HL-60 (cell line): ENCODE data around the gene C1orf226.

Experiments used
- DNase-seq, 2 experiments: peaks; one replicate each; pipeline ENCODE4 v3.0.0-alpha.2; 2010 to 2020; ENCODE audit warnings: low read depth in 1 of 2, low spot score in 1 of 2
- H3K27ac ChIP-seq: fragments of 250-450 bp; sonication (Bioruptor Pico); replicated peaks from 2 replicates; pipeline ENCODE4 v1.5.1; 2020; ENCODE audit warnings: mild to moderate bottlenecking, moderate library complexity
- H3K27me3 ChIP-seq: fragments of 250-450 bp; sonication (Bioruptor Pico); 2 replicates; pipeline ENCODE4 v1.5.1; 2021; ENCODE audit warnings: mild to moderate bottlenecking, moderate library complexity; ENCODE audit not compliant: insufficient read depth, poor library complexity, severe bottlenecking
- H3K4me3 ChIP-seq: replicated peaks from 2 replicates; pipeline ENCODE4 v1.5.1; 2011; ENCODE audit warnings: mild to moderate bottlenecking, control low read depth, low read length; ENCODE audit not compliant: insufficient read depth
- CTCF ChIP-seq: IDR thresholded peaks from one replicate; pipeline ENCODE4 v1.5.1; 2011; ENCODE audit warnings: low read length, control low read depth, inconsistent platforms; ENCODE audit not compliant: insufficient read depth
- GABPA ChIP-seq: IDR thresholded peaks from 2 replicates; pipeline ENCODE4 v1.6.1; 2012; ENCODE audit warnings: low read depth
- POLR2AphosphoS5 ChIP-seq: IDR thresholded peaks from 2 replicates; pipeline ENCODE4 v1.6.1; 2012; ENCODE audit warnings: low read depth
- REST ChIP-seq: IDR thresholded peaks from 2 replicates; pipeline ENCODE4 v1.6.1; 2012; ENCODE audit warnings: low read depth; ENCODE audit not compliant: insufficient replicate concordance
- SPI1 ChIP-seq: IDR thresholded peaks from 2 replicates; pipeline ENCODE4 v1.6.1; 2012; ENCODE audit warnings: low read depth, mild to moderate bottlenecking, borderline replicate concordance

Gene C1orf226

GRCh38 chr1:162367073-162367472, 14.5 kb upstream of the C1orf226 start:
- no peak for TF ChIP-seq REST
- no peak for DNase-seq
- H3K27me3 ChIP-seq = peaks cover 3% of the 10 kb centered on the region
- no peak overlapping the region for H3K27ac ChIP-seq
- no peak overlapping the region for H3K4me3 ChIP-seq

GRCh38 chr1:162367772-162368171, 13.8 kb upstream of the C1orf226 start:
- no peak overlapping the region for H3K4me3 ChIP-seq
- no peak for DNase-seq
- TF ChIP-seq CTCF (no peak), SPI1 (no peak), POLR2AphosphoS5 (no peak), REST (no peak), GABPA (no peak)
- H3K27ac ChIP-seq = no peak overlapping the region
- H3K27me3 ChIP-seq = no peaks in the 10 kb centered on the region

GRCh38 chr1:162368451-162368850, 13.1 kb upstream of the C1orf226 start:
- TF ChIP-seq POLR2AphosphoS5 (no peak), GABPA (no peak), REST (no peak), CTCF (no peak), SPI1 (no peak)
- no peak overlapping the region for H3K27ac ChIP-seq
- no peak for DNase-seq
- H3K4me3 ChIP-seq = no peak overlapping the region
- no peaks in the 10 kb centered on the region for H3K27me3 ChIP-seq

GRCh38 chr1:162369571-162369970, 12.0 kb upstream of the C1orf226 start:
- H3K4me3 ChIP-seq = no peak overlapping the region
- TF ChIP-seq SPI1 (no peak), REST (no peak), CTCF (no peak), GABPA (no peak), POLR2AphosphoS5 (no peak)
- no peaks in the 10 kb centered on the region for H3K27me3 ChIP-seq
- H3K27ac ChIP-seq = no peak overlapping the region
- DNase-seq = no peak
